HG02759 (cell line): ENCODE measurements around the gene DTD1.
A peak's percentile ranks its signal among the peaks of the same experiment; 100 is the strongest.

Experiments used
- ATAC-seq: cut with Tn5 transposase; IDR thresholded peaks from one replicate; pipeline ENCODE4 v1.9.1; 2021; ENCODE audit warnings: mild to moderate bottlenecking, moderate library complexity; ENCODE audit not compliant: unreplicated experiment

DTD1 gene

DNA sequence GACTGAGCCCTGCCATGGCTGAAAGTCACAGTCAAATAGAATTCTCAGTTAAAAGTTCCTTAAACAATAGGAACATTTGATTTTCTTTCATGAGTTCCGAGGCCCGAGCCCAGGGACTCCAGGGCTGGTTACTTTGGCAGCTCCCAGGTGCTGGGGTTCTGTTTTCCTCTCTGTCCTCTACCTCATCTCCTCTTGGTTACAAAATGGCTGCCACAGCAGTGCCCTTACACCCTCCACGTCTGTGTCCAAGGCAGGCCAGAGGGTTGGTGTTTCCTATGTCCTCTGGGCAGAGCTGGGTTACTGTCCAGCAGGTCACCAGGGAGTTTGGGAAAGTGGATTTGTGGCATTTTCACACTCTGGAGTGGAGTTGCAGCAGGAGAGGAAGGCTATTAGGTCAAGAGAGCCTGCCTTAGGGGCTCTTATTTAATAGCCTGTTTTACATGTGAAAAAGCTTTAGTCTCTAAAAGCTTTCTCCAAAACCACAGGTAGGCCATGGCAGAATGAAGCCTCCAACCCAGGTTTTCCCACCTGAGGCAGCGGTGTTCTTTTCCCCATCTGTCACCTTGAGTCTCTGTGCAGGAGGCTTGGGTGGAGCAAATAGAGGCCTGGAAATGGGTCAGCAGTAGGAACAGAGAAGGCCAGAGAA lies 111.0 kb downstream of the DTD1 start:
- ATAC-seq: no peak

GRCh38 chr20:18701969-18702368 lies 114.1 kb downstream of the DTD1 start:
- ATAC-seq: no peak

DNA sequence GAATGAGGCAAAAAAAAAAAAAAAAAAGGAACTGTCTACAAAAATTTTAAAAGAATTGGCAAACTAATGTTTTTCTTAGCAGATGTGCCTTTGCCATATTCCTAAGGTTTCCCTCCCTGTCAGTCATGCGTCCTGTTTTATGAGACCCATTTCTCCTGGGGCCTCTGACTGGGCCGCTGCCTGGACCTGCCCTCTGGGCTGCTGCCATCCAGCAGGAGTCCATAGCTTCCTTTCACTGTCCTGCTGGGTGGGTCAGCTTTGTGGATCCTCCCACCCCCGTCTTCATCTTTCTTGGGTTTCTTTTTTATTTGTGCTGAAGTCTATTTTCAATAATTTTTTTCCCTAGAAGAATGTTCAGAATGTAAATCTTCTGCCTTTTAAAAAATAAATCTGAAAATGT lies 114.9 kb downstream of the DTD1 start:
- ATAC-seq: no peak

DNA sequence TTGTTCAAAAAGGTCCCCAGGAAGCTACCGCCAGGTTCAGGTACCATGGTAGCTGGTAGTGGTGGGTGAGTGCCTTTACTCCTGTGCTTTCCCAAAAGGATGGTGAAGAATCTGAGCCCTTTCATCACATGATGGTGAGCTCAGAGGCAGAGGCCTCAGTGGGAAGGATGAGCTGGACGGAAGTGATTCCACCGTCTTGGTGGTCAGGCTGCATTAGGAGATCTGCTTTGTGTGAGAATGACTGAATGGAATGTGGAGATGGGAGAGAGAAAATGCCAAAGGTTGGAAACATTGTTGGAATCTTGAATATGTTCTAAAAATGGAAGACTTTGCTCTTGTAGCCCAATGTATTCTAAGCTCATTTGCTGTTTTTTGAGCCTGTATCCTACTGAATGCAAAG lies 117.6 kb downstream of the DTD1 start:
- no peak for ATAC-seq

DNA sequence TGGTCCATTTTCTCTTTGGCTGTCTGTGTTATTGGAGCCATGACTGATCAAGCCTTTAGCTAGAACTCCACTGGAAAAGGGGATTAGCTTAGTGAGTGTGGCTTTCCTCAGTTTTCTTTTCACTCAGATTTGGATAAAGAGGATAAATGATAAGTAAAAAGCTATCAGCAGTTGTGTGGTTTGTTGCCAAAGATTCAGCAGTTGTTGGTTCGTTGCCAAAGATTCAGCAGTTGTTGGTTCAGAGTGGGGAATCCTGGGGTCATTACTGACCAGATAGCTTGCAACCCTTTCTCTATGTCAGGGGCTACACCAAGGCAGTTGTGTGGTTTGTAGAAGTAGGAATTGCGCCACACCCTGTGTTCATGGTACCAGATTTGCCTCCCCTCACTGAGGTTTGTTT lies 118.1 kb downstream of the DTD1 start:
- no peak for ATAC-seq

- no peak for ATAC-seq
Observed at GRCh38 chr20:18712131-18712530, 124.3 kb downstream of the DTD1 start.

DNA sequence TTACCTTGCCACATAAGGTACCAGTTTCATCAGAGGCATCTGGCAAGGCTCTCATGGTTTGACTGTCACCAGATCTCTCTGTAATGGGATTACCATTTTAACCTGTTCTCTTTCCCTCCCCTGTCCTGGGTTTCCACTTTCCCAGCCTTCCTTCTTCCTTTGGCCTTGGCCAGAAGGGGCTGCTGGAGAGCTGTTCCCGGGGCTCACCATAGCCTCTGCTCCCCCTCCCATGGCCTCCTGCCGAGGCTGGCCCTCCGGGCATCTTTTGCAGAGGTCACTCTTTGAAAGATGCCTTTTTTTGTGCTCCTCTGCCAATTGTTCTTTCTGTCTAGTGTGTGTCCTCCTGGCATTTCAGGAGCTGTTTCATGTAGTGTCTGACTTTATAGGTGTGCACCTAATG lies 125.0 kb downstream of the DTD1 start:
- no peak for ATAC-seq

DNA sequence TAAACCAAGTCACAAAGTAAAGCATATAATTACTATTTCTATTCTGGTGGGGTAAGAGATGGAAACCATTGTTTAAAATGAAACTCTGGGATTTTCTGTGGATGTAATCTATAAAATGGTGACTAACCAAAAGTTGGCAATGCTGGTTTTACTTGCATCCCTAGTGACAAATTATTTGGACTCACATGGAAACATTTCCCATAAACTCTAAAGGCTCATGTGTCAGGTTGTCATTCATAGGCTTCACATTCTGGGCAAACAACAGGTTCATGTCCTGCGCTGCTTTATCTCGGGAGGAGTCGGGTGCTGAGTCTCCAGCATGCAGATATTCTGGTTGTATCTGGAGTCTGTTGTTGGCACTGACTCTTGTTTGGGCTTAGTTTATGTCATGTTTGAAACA lies 127.7 kb downstream of the DTD1 start:
- ATAC-seq: no peak

DNA sequence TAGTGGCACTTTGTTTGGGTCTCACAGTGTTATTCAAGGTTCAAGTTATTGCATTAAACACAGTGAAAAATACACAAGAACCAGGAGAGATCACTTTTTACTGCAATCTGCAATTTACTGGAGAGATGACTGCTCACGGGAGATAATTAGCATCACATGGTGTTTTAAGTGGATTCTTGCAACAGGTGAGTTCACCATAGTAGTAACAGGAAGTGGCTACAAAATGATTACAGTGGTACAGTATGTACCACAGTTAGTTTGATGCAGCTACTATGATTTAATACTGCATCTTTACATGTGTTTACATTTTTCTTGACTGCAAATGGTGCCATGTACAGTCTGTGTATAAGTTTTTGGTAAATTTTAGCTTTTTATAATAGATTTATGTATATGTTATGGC lies 129.2 kb downstream of the DTD1 start:
- no peak for ATAC-seq

DNA sequence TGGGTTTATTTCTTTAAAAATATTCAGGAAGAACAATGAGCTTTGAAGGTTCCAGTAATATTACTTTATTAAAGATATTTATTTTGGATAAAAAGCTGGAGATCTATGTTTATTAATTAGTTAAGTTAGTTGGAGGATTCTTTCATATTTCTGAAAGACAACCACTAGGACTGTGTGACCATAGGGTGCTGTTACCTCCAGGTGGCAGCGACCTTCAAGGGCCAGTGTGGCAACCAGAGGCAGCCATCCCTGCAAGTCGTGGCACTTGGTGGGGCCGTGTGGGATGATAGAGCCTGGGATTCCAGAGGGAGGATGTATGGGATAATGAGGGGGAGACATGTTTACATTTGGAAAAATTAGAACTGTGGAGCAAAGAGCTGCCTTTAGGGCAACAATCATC lies 130.3 kb downstream of the DTD1 start:
- ATAC-seq: no peak

DNA sequence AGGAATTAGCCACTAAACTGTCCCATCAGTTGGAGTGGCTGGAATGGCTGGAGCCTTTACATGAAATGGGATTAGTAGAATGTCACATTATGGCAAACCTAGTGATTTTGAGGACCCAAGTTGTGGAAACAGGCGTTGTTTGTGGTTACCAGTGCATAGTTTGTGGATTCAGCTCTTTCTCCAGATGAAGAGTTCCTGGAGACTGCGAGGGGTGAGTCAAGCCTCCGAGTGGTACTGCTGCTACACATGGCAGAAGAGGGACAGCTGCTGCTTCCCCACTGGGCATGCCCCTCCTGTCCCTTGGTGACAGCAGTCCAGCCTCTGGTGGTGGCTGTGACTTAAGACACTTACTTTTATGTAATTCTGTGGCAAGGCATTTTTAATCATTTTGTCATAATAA lies 131.6 kb downstream of the DTD1 start:
- ATAC-seq: no peak

- no peak for ATAC-seq
Observed at GRCh38 chr20:18721551-18722115, 133.8 kb downstream of the DTD1 start.

DNA sequence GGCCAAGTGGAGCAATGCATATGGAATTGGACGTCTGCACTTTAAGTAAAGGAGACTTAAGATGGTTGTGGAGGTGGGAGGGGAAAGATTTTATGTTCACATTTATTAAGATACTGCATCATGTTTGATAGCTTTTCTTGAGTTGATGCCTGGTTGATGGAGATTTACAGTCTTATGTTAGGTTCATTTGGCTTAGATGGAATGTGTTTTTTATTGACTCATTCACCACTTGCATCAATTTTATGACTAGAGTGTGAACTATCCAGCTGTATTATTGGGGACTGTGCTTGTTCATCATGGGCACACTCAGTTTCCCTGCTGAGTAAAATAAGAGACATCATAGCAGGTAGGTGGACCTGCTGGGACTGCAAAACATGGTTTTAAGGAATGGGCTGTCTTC lies 134.5 kb downstream of the DTD1 start:
- ATAC-seq: no peak

- ATAC-seq: no peak
Observed at GRCh38 chr20:18724077-18724476, 136.2 kb downstream of the DTD1 start.

- no peak for ATAC-seq
Observed at GRCh38 chr20:18724788-18725464, 137.1 kb downstream of the DTD1 start.

DNA sequence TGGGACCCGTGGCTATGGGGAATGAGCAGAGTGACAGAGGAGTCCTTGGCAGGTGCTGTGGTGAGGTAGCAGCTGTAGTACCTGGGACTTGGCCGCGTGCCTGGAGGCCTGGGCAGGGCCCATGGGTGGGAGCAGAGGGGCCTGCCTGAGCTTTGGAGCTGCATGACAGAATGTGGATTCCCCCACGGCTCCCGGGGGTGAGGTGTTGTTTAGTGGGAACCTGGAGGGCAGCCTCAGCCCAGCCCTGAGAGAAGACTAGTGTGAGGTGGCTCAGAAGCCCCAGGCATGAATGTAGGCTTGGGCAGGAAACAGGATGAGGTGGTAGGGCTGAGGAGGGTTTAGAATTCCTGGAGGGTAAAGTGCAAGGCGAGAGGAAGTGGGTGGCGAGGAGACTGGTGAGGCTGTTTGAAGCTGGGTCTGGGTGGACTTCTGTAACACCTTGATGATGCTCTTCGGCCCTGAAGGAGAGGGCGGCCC lies 139.2 kb downstream of the DTD1 start:
- no peak for ATAC-seq

DNA sequence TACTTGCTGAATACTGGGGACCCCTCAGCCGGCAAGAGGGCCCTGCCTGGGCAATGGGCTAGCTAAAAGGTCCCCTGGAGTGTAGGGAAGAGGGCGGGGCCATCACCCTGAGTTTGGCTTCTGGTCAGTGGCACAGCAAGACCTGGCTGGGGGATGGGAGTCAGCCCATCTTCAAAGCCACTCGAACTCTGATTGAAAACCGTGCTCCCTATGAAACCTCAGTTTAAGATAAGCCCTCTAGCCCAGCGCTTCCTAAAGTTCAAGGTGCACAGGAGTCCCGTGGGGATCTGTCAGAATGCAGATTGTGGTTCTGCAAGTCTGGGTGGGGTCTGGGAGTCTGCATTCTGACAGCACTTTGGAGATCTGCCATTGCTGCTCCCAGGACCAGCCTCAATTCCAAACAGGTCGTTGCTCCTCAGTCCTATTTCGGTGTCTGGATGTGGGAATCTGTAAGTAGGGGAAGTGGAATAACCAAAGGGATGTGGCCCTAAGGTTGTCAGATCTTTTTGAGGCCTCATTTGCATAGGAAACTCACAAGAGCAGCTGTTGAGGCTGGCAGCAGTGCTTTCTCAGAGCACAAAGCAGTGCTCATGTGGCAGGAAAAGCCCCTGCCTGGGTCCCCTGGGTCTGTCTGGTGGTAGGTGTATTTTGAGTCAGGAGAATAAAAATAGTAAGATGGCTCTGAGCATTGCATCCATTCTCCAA lies 140.5 kb downstream of the DTD1 start:
- ATAC-seq: peak; percentile 96

DNA sequence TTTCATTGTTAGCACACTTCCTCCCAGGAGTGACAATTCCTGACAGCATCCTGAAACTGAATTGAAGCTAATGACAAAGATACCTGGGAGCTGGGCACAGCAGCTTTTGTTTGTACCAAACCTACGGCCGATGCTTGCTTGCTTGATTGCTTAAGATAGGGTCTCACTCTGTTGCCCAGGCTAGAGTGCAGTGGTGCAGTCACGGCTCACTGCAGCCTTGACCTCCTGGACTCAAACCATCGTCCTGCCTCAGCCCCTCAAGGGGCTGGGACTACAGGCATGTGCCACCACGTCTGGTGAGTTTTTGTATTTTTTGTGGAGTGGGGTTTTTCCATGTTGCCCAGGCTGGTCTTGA lies 141.0 kb downstream of the DTD1 start:
- ATAC-seq: peak; percentile 60

DNA sequence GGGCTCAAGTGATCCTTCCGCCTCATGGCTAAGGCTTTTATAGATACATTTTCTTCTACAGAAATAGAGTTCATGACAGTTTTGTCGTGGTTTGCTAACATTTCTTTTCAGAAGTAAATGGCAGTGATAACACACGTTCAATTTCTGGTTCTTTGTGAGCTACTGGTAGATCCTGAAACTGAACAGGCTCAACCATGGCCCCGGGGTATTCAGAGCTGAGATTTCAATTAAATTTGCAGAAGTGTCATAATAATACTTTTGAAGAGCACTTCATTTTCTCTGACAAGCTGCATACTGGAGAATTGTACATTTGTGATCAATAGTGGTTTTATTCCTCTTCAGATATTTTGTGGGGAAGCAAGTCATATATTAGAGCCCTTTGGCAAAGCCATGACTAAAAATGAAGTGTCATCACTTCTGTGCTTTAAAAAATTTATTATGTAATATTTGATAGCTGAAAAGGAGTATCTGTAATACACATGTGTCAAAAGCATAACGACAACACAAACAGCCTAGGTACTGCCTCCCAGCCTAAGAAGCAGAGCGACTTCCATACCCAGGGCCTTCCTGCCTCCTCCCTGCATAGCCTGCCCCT lies 141.5 kb downstream of the DTD1 start:
- no peak for ATAC-seq

- no peak for ATAC-seq
Observed at GRCh38 chr20:18731940-18732339, 144.1 kb downstream of the DTD1 start.

DNA sequence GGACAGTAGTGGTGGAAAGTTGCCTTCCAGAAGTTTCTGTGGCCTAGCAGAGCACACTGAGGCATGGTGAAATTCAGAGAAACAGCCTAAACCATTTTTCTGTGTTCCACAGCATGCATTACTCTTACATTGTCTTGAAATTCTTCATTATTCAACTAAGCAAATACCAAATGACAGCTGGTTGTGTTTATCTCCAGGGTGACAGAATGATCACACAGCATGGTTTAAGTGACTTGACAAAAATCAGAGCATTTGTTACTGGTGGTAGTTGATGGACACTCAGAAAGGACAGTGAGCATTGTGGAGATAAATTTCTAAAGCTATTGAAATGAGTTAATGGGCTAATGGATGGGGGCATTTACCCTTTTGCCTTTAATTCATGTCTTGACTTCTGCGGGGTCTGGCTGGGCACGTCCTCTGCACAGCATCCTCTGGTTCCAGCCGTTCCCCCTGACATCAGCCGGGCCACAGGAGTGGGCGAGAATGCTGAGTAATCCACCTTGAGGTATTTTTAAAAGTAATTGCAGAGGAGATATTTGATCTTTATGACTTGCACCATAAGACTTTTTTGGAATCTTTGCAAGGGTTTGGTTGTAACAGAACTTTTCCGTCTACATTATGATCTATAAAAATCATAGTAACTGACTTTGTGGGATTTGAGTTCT lies 146.8 kb downstream of the DTD1 start:
- no peak for ATAC-seq
